Testis (tissue), 2 donors: ENCODE results near the gene AQP5.

Experiments used
- CTCF ChIP-seq, 3 experiments: fragments of 450-650 bp in 2 of 3; fragments of 200-600 bp in 1 of 3; sonication (generic) in 1 of 3; IDR thresholded peaks; one replicate each; pipeline ENCODE4 v1.5.1; 2016 to 2019; ENCODE audit warnings: antibody characterized with exemption in 3 of 3, mild to moderate bottlenecking in 2 of 3, moderate library complexity in 1 of 3
- POLR2A ChIP-seq: fragments of 450-650 bp; IDR thresholded peaks from one replicate; pipeline ENCODE4 v1.6.1; 2017; ENCODE audit warnings: antibody characterized with exemption, mild to moderate bottlenecking, moderate library complexity

- TF ChIP-seq POLR2A (no peak), CTCF (IDR thresholded peaks at IDR 0.05) (no peak)
These were observed 36.9 kb upstream of the AQP5 start for GRCh38 chr12:49924628-49925246.
